GM12873 (cell line): ENCODE results near the gene VMP1.

Experiments used
- CTCF ChIP-seq: IDR thresholded peaks from 2 replicates; pipeline ENCODE4 v1.5.1; 2012; ENCODE audit warnings: low read depth, mild to moderate bottlenecking, moderate library complexity, low read length, control low read depth; ENCODE audit not compliant: insufficient read depth; ENCODE audit errors: missing control alignments

Gene VMP1

GRCh38 chr17:59859444-59860025 is 152.1 kb downstream of the VMP1 start:
- TF ChIP-seq CTCF: peak; percentile 45

GRCh38 chr17:59863616-59864015 is 156.2 kb downstream of the VMP1 start:
- no peak for TF ChIP-seq CTCF

GRCh38 chr17:59869941-59870218 is 162.4 kb downstream of the VMP1 start:
- TF ChIP-seq CTCF: no peak

GRCh38 chr17:59870482-59870881 is 163.0 kb downstream of the VMP1 start:
- TF ChIP-seq CTCF: no peak

GRCh38 chr17:59872351-59872750 is 164.9 kb downstream of the VMP1 start:
- no peak for TF ChIP-seq CTCF

- no peak for TF ChIP-seq CTCF
These were observed 166.9 kb downstream of the VMP1 start for GRCh38 chr17:59874376-59874775.

GRCh38 chr17:59876107-59876506 is 168.7 kb downstream of the VMP1 start:
- TF ChIP-seq CTCF: no peak
